Stimulated activated CD4-positive, alpha-beta T cell treated with anti-CD3 and anti-CD28 coated beads, TNF-alpha, amount 100 ng/mL, for 24 hours (primary cell): ENCODE measurements around the gene DNM3.

Source experiments
- DNase-seq, 3 experiments: peaks; one replicate each; pipeline ENCODE4 v3.0.0-alpha.2; 2020; ENCODE audit warnings: low read depth in 3 of 3

DNM3 gene

DNA sequence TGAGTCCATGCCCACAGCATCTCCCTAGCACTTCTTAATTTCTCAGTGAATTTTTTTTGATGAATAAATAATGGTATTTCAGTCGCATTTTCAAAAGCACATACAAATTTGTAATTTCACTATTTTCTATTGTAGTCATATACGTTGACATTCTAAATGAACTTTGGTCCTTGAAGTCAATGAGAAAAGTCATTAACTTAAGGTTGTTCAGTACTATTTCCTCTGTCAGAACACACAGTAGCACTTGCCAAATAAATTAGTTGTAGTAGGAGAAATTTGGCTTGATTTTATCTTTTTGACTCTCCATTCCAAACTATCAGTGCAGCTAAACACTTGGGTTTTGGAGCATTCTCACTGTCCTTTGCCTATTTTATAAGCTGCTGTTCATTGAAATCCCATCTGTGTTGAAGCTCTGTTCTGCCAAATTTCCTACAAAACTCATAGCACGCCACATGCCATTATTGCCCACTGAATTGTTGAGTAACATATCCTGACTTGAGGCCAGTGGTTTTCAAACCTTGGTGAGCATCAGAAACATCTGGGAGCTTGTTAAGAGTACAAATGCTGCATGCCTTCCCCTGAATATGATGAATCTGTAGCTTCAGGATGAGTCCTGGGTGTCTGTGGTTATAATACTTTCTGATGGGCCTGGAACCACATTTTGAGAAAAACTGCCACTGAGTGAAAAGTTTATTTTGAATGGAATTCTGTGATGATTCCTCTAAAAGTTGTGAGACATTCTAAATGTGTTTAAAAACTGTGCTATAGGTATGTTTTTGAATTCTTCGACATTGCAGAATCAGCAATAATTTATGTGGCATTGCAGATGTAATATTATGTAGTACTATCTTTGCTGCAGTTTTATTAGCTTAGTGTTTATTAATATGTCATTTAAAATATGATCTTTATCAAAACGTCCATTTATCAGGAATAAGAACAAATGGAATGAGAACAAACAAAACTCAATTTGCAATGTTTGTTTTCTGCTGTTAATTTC, 78.9 kb downstream of the DNM3 start:
- DNase-seq = no peak

- DNase-seq = no peak
These were observed 81.7 kb downstream of the DNM3 start for GRCh38 chr1:171922999-171923398.

- DNase-seq = no peak
These were observed 87.8 kb downstream of the DNM3 start for GRCh38 chr1:171929121-171929520.

GRCh38 chr1:171931752-171932151, 90.5 kb downstream of the DNM3 start:
- no peak for DNase-seq

DNA sequence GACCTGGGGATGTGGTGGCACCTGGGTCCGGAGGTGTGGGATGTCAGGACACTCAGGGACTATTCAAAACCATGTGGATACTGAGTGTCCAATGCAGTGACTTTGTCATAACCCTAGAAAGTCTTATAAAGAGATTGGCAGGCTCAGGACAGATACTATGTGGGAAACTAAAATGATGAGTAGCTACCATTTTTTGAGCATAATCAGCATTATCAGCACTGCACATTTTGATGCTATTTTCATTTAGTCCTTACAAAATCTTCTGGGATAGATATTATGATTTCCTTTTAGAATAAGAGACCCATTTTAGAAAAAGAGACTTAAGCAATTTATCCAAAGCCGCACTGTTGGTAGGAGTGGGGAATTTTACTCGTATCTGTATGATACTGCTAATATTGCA, 93.4 kb downstream of the DNM3 start:
- DNase-seq = no peak

GRCh38 chr1:171935086-171935485, 93.8 kb downstream of the DNM3 start:
- no peak for DNase-seq

DNA sequence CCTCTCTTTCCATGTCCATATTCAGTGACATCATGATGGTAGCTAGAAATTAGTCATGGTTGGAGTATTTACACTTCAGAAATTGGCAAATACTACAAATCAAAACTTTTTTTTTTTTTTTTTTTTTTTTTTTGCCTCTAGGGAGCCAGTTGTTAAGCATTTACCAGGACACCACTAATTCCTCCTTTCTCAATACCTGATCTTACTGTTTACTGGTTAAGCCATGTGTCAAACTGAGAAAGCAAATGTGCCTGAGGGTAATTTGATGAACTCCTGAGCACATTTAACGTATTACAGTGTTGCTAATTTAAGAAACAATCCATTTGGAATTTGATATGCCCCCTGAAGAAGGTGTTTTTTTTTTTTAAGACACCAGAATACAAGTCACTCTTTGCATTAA, 94.4 kb downstream of the DNM3 start:
- no peak for DNase-seq

- DNase-seq = no peak
These were observed 96.6 kb downstream of the DNM3 start for GRCh38 chr1:171937938-171938337.

DNA sequence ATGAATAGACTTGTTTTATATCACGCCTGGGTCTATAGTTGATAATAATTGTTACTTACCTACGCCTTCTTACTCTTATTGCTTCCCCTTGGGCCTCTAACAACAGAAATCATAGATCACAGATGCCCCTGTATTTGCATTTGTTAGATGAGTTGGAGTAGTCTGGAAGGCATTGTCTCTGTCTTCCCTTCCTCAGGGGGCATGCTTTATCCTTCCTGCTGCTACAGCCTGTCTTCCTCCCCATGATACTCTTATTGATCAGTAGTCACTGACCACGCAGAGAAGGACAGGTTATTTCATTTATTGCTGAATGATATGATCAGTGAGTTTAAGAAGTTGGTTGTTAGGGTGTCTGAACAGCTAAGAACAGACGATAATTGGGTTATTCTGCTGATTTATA, 98.4 kb downstream of the DNM3 start:
- no peak for DNase-seq

GRCh38 chr1:171940368-171940767, 99.1 kb downstream of the DNM3 start:
- DNase-seq = no peak

- DNase-seq = no peak
These were observed 100.6 kb downstream of the DNM3 start for GRCh38 chr1:171941920-171942319.

DNA sequence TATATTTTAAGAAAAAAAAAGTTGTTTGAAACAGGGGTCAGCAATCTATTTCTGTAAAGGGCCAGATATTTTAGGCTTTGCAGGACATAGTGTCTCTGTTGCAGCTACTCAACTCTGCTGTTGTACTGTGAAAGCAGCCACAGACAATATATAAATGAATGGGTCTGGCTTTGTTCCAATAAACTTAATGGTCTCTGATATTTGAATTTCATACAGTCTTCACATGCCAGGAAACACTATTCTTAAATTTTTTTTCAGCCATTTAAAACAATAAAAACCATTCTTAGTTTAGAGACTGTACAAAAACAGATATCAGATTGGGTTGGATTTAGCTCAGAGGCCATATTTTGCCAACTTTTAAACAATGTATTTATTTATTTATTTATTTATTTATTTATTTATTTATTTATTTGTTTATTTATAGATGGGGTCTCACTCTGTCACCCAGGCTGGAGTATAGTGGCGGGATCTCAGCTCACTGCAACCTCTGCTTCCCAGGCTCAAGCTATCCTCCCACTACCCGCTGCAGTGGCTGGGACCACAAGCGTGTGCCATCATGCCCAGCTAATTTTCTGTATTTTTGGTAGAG, 102.8 kb downstream of the DNM3 start:
- no peak for DNase-seq

DNA sequence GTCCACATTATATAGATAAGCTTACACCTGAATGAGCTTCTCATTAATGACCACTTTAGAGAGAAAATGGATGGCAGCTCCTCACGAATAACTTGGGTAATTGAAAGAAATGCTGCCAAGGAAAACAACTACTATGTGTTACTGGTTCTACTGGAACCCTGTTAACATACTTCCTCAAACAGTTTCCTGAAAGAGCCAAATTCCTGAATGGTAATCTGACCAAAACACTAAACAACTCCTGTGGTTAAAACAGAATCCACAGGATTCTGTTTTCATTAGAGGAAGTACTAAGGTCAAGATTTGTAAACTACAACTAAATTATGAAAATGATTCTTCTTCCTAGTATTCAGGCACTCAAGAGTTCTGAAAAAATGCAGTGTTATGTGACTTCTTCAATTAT, 107.2 kb downstream of the DNM3 start:
- no peak for DNase-seq

DNA sequence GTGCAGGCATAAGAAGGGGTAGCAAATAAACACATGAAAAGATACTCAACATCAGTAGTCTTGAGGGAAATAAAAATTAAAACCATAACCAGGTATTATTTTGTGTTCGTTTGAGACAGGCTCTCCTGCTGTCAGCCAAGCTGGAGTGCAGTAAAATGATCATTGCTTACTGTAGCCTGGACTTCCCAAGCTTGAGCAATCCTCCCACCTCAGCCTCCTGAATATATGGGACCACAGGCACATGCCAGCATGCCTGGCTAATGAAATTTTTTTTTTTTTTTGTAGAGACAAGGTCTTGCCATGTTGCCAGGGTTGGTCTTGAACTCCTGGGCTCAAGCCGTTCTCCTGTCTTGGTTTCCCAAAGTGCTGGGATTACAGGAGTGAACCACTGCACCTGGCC, 108.0 kb downstream of the DNM3 start:
- no peak for DNase-seq

DNA sequence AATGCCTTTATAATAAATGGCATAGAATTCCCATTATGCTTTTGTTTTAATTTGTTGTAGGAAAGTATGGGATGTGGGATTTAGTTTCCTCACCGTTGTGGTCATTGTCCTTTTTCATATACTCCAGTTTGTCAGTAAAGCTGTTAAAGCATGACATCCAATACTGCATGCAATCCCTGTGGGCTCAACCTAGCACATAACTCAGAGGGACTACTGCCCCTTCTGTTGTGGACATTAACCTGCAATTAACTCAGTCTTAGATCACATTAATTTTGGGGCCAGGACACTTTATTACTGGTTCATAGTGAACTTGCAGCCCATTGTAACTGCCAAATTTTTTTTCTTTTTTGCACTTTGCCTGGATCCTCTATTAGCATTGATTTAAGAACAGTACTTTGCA, 112.5 kb downstream of the DNM3 start:
- no peak for DNase-seq

DNA sequence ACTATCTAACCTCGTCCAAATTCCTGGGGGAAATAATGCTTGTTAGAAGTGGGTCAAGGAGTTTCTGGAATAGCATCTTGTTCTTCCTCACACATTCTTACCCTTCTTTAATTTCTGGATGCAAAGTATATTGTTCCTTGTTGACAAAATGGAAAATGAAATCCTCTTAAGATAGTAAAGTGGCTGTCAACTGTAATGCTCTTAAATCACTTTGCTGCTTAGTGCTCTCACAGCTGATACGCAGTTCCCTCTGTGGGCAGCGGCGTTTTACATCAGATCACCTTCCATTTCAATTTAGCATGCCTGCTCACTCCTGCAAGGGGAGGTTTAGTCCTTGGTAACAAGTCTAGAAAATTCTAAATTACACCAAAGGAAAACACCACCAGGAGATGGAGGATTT, 113.1 kb downstream of the DNM3 start:
- DNase-seq = no peak

DNA sequence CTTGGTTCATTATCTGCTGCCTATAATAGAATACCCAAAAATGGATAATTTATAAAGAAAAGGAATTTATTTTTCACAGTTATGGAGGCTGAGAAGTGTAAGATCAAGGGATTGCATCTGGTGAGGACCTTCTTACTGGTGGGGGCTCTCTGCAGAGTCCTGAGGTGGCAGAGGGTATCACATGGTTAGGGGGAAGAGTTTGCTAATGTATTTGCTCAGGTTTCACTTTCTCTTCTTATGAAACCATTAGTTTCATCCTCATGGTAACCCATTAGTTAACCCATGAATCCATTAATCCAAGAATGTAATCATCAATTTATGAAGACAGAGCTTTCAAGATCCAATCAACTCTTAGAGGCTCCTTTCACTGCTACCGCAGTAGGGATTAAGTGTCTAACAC, 120.6 kb downstream of the DNM3 start:
- DNase-seq = no peak

- no peak for DNase-seq
These were observed 122.5 kb downstream of the DNM3 start for GRCh38 chr1:171963762-171964161.

DNA sequence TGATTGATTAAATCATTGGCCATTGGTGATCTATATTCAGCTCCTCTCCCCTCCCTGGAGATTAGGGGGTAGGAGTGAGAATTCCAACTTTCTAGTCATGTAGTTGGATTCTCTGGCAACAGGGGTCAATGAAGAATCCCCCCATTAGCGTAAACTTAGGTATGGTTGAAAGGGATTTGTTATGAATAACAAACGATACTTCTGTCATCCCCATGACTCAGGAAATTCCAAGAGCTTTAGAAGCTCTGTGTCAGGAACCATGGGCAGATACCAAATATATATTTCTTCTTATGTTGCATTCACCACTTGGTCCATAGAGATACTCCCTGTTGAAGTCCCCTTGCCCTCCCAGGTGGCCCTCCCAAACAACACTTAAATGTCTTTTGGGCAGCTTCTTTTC, 124.5 kb downstream of the DNM3 start:
- no peak for DNase-seq

DNA sequence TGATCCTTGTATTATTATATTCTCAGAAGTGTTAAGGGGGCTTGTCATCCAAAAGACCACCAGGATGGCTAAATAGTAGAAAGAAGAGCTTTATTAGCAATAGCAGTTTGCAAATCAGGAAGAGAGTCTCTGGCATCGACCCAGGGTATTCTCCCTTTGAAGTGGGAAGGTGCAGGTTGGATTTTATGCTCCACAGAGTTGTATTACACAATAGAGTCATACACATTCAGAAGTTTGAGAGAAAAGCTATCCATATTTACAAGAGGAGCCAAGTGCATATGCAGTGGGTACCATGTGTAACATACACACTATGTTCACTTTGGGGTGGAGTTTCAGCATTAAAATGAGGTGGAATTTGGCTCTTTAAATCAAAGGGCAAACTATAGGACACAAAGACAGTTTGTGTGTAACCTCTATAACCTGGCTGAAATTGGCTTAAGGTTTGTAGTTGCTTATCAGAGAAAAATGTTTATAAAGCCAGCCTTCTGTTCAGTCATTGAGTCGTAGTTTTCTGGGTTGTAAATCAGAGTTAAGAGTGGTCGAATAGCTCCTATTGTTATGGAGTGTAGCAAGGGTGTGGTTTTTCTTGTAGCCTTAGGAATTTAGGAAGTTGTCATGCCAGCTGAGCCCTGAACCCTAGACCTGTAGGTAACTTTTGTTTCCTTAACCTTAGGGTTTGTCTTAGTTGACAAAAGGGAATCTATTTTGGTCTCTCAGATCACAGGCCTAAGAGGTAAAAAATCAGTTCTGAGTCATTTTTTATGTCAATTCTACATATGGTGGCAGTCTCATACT, 125.3 kb downstream of the DNM3 start:
- DNase-seq = no peak

DNA sequence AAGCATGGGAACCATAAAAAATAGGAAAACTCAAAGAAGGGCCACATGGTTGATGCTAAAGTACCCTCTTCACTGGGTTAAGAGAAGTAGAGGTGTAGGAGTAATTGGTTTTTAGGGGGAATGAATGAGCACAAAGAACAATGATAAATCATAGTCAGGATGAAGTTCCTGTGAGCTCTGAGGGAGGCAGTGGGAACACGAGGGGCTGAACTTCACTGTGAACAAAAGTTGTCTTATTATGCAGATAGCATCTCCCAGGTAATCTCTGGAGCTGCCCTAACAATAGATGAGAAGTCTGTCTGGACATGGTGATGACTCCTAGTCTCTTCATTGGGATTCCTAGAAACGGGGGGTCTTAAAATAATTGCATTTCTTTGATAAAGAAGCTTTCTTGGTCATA, 127.9 kb downstream of the DNM3 start:
- DNase-seq = no peak

GRCh38 chr1:171969813-171970212, 128.5 kb downstream of the DNM3 start:
- DNase-seq = no peak

DNA sequence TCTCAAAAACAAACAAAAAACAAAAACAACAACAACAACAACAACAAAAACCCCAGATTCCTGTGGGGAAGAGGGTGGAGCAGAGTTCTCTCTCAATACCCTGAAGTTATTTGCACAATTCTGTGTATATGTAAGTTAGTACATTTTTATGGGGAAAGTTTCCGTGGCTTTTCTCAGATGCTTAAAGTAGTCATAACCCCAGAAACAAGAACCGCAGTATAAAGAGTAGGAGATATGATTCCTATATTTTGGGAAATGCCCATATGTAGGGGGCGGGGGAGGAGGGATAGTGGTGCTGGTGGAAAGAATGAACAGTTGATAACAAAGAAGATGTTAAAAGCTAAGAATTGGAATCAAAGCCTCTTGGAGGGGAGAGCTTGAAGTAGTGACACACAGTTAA, 131.5 kb downstream of the DNM3 start:
- DNase-seq = no peak
